OCI-LY7 (cell line): ENCODE measurements around the gene GOLIM4. TPM values are rescaled to one million over a fixed set of nuclear protein-coding genes. Genes with fewer than 3 reads are reported as not detected.

Experiments
- BruUV-seq: library from RNA; stranded (reverse); fragments of 400-500 nt; replicated peaks from 2 replicates; lab custom pipeline; 2021; lab: Mats Ljungman, UMichigan
- CTCF ChIA-PET: fragments of 300-600 bp; sonication (Branson Sonifier 250); formaldehyde crosslinking; loops from one replicate; lab custom pipeline; 2022; ENCODE audit warnings: antibody characterized with exemption; ENCODE audit not compliant: unreplicated experiment; lab: Charles Lee
- POLR2A ChIA-PET: fragments of 300-600 bp; sonication (Branson Sonifier 250); formaldehyde crosslinking; loops from one replicate; lab custom pipeline; 2022; ENCODE audit warnings: antibody characterized with exemption; lab: Charles Lee
- DNase-seq: peaks from one replicate; pipeline ENCODE4 v3.0.0-alpha.2; 2015; ENCODE audit warnings: low spot score
- H2AFZ ChIP-seq: fragments of 200-600 bp; sonication (generic), shearing (Covaris generic); 2 replicates; pipeline ENCODE4 v1.6.1; 2014; ENCODE audit warnings: mild to moderate bottlenecking, antibody characterized with exemption, low read length, moderate library complexity
- H3K27ac ChIP-seq: fragments of 200-600 bp; sonication (generic); 2 replicates; pipeline ENCODE4 v1.5.1; 2014; ENCODE audit warnings: mixed run types, low read depth, mild to moderate bottlenecking, moderate library complexity, low read length, inconsistent platforms; ENCODE audit not compliant: poor library complexity, severe bottlenecking
- H3K36me3 ChIP-seq: fragments of 200-600 bp; sonication (generic); 2 replicates; pipeline ENCODE4 v1.6.1; 2014; ENCODE audit warnings: mild to moderate bottlenecking, antibody characterized with exemption, low read length, moderate library complexity, mixed read lengths; ENCODE audit not compliant: insufficient read depth
- H3K4me1 ChIP-seq: fragments of 200-600 bp; sonication (generic); 2 replicates; pipeline ENCODE4 v1.5.1; 2014; ENCODE audit warnings: mild to moderate bottlenecking, low read length; ENCODE audit not compliant: insufficient read depth, poor library complexity, severe bottlenecking
- H3K4me2 ChIP-seq: fragments of 200-600 bp; sonication (generic); 2 replicates; pipeline ENCODE4 v1.6.1; 2014; ENCODE audit warnings: mild to moderate bottlenecking, low read length
- H3K4me3 ChIP-seq: fragments of 200-600 bp; sonication (generic); 2 replicates; pipeline ENCODE4 v1.5.1; 2014; ENCODE audit warnings: mild to moderate bottlenecking, low read depth, low read length; ENCODE audit not compliant: poor library complexity, severe bottlenecking
- H3K79me2 ChIP-seq: fragments of 200-600 bp; sonication (generic); 2 replicates; pipeline ENCODE4 v1.6.1; 2016; ENCODE audit warnings: low read depth, mild to moderate bottlenecking, low read length, moderate library complexity, mixed read lengths; ENCODE audit not compliant: insufficient read depth
- H3K9me2 ChIP-seq: fragments of 200-600 bp; sonication (generic); 2 replicates; pipeline ENCODE4 v1.6.1; 2016; ENCODE audit warnings: mild to moderate bottlenecking, low read length, mixed read lengths; ENCODE audit not compliant: insufficient read depth
- H3K9me3 ChIP-seq: fragments of 200-600 bp; sonication (generic); 2 replicates; pipeline ENCODE4 v1.6.1; 2014; ENCODE audit warnings: mild to moderate bottlenecking, mixed run types, low read length, mixed read lengths
- H4K20me1 ChIP-seq: fragments of 200-600 bp; sonication (generic); 2 replicates; pipeline ENCODE4 v1.6.1; 2014; ENCODE audit warnings: mild to moderate bottlenecking, antibody characterized with exemption, low read length, moderate library complexity, mixed read lengths; ENCODE audit not compliant: insufficient read depth
- CTCF ChIP-seq: fragments of 200-600 bp; sonication (generic); conservative IDR thresholded peaks from 2 replicates; pipeline ENCODE4 v1.5.1; 2014; ENCODE audit warnings: mild to moderate bottlenecking, antibody characterized with exemption, low read length, moderate library complexity, mixed read lengths
- EZH2phosphoT487 ChIP-seq: fragments of 200-600 bp; sonication (generic); IDR thresholded peaks from 2 replicates; pipeline ENCODE4 v1.6.1; 2018; ENCODE audit warnings: low read depth, borderline replicate concordance, mild to moderate bottlenecking, mixed run types, antibody characterized with exemption, low read length, moderate library complexity, mixed read lengths
- intact Hi-C: fragments of 100-400 bp; cut with micrococcal nuclease; formaldehyde crosslinking; loops from one replicate; pipeline ENCODE4 v1.10.0; 2022; ENCODE audit not compliant: unreplicated experiment
- total RNA-seq, 2 experiments: library from RNA; depleted of rRNA in 1 of 2; stranded (reverse); fragments of >200 nt in 1 of 2; shearing (Covaris generic) in 1 of 2; gene quantifications; 2 replicates each; pipeline ENCODE4 v1.2.3, GENCODE V29; 2014 to 2022

Gene GOLIM4
- total RNA-seq, 2 experiments from 2014 or later, result 31.2 to 42.8 TPM

- Histone ChIP-seq H3K27ac (peak overlapping the region; percentile 84), H3K79me2 (peaks cover 46% of the 10 kb centered on the region), H3K9me2 (no peaks in the 10 kb centered on the region), H3K4me3 (peak overlapping the region; percentile 80), H3K36me3 (no peaks in the 10 kb centered on the region), H3K9me3 (no peaks in the 10 kb centered on the region), H2AFZ (peak overlapping the region; percentile 66), H3K4me2 (peak overlapping the region; percentile 97), H3K4me1 (peaks cover 38% of the 10 kb centered on the region), H4K20me1 (peaks cover 24% of the 10 kb centered on the region)
- intact Hi-C loops, result loop anchor here (1.0 to 10.0 kb wide), 6 partner anchors 48 to 1850 kb away; partner anchors contain the start of genes MYNN and PDCD10
- ChIA-PET POLR2A (interaction anchor here (0.8 to 2.8 kb wide), 10 partner anchors 15 to 252 kb away, joined by 3 to 16 read pairs (median 6); no protein-coding TSS in a partner anchor), CTCF (interaction anchor here (0.6 to 1.3 kb wide), 2 partner anchors 71 to 112 kb away, joined by 3 to 6 read pairs; no protein-coding TSS in a partner anchor)
- no peak for TF ChIP-seq EZH2phosphoT487
- TF ChIP-seq CTCF, result peak; percentile 50; the same call in 1 of the 2 replicates
- BruUV-seq, result no TSS peak
- DNase-seq, result peak; percentile 89
Observed at GRCh38 chr3:168094877-168095610, 680 bp downstream of the GOLIM4 start.

- Histone ChIP-seq H3K4me1 (peaks cover 43% of the 10 kb centered on the region), H3K79me2 (peaks cover 51% of the 10 kb centered on the region), H3K27ac (peak overlapping the region; percentile 84), H3K9me3 (no peaks in the 10 kb centered on the region), H3K9me2 (no peaks in the 10 kb centered on the region), H2AFZ (no peak overlapping the region), H3K4me3 (peak overlapping the region; percentile 80), H4K20me1 (peaks cover 24% of the 10 kb centered on the region), H3K4me2 (peak overlapping the region; percentile 97), H3K36me3 (no peaks in the 10 kb centered on the region)
- no TSS peak for BruUV-seq
- POLR2A ChIA-PET, result interaction anchor here (0.8 to 2.8 kb wide), 12 partner anchors 15 to 251 kb away, joined by 3 to 16 read pairs (median 4); no protein-coding TSS in a partner anchor
- intact Hi-C loops, result loop anchor here (2.0 to 10.0 kb wide), 3 partner anchors 70 to 1850 kb away; partner anchors contain the start of gene MYNN
- TF ChIP-seq CTCF (no peak), EZH2phosphoT487 (no peak)
- CTCF ChIA-PET, result interaction anchor here (0.6 to 1.3 kb wide), 2 partner anchors 71 to 112 kb away, joined by 3 to 6 read pairs; no protein-coding TSS in a partner anchor
- no peak for DNase-seq
Observed at GRCh38 chr3:168094580-168094876, 1.2 kb downstream of the GOLIM4 start.
